NCI-H226 (cell line): ENCODE data around the gene ECD.

ENCODE experiments used
- DNase-seq: peaks from one replicate; pipeline ENCODE4 v3.0.0-alpha.2; 2015

Gene ECD

DNA sequence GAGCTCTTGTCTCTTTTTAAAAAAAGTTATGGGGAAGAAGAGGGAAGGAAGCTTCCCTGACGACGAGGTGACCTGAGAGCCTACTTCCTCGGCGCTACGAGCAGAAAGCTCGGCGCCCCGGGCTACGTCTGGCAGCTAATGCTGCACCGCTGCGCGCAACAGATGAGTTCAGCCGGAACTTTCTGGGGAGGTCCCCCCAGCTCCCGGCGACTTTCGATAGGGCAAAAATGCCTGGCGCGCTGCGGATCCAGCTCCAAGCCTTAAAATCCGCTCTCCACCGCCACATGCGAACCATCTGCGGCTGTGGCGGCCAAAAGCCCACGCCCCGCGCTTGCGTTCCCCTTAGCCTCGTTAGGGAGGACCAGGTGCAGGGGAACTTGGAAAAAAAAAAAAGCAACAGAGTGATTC lies 71.8 kb downstream of the ECD start:
- peak; percentile 63 for DNase-seq

- DNase-seq = peak; percentile 9
Measured at GRCh38 chr10:73095481-73096021, 72.3 kb downstream of the ECD start.

- no peak for DNase-seq
Measured at GRCh38 chr10:73094986-73095480, 72.8 kb downstream of the ECD start.

- DNase-seq = no peak
Measured at GRCh38 chr10:73093922-73094850, 73.6 kb downstream of the ECD start.

DNA sequence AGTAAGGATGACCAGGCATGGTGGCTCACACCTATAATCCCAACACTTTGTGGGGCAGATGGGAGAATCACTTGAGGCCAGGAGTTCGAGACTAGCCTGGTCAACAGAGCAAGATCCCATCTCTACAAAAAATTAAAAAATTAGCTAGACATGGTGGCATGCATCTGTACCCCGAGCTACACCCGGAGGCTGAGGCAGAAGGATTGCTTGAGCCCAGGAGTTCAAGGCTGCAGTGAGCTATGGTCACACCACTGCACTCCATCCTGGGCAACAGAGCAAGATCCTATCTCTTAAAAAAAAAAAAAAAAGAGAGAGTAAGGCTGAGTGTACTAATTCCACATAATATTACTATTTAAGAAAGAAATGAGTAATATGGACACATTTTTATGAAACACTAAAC lies 75.0 kb downstream of the ECD start:
- no peak for DNase-seq

GRCh38 chr10:73088304-73088703 lies 79.5 kb downstream of the ECD start:
- no peak for DNase-seq

DNA sequence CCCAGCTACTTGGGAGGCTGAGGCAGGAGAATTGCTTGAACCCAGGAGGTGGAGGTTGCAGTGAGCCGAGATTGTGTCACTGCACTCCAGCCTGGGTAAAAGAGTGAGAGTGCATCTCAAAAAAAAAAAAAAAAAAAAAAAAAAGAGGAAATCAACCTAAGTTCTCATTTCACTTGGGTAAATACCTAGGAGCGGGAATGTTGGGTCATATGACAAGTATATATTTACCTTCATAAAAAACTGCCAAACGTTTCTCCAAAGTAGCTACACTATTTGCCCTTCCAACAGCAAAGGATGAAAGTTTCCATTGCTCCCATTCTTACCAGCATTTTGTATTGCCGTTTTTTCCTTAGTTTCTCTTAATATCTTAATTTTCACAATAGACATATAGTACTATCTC lies 81.0 kb downstream of the ECD start:
- no peak for DNase-seq

DNA sequence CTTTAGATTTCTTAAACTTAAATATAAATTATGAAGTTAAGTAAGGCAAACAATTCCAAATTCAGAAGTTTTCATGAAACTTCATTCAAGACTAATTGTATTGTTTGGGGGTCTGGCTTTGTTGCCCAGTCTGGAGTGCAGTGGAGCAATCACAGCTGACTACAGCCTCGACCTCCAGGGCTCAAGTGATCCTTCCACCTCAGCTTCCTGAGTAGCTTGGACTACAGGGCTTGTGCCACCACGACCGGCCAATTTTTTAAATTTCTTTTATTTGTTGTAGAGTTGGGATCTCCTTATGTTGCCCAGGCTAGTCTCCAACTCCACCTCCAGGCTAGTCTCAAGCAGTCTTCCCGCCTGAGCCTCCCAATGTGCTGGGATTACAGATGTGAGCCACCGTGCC lies 83.6 kb downstream of the ECD start:
- DNase-seq = no peak
